KBM-7 (cell line): ENCODE data around the gene CAMK2D.

Source experiments
- DNase-seq: peaks from one replicate; pipeline ENCODE4 v3.0.0-alpha.2; 2015
- in situ Hi-C: fragments of 300-500 bp; cut with MboI; formaldehyde crosslinking; loops from 2 replicates; pipeline ENCODE4 v1.14.3; 2020; ENCODE audit warnings: low sequenced_read_pairs, low pct_unique_long_range_greater_than_20kb, mixed read lengths

CAMK2D gene

DNA sequence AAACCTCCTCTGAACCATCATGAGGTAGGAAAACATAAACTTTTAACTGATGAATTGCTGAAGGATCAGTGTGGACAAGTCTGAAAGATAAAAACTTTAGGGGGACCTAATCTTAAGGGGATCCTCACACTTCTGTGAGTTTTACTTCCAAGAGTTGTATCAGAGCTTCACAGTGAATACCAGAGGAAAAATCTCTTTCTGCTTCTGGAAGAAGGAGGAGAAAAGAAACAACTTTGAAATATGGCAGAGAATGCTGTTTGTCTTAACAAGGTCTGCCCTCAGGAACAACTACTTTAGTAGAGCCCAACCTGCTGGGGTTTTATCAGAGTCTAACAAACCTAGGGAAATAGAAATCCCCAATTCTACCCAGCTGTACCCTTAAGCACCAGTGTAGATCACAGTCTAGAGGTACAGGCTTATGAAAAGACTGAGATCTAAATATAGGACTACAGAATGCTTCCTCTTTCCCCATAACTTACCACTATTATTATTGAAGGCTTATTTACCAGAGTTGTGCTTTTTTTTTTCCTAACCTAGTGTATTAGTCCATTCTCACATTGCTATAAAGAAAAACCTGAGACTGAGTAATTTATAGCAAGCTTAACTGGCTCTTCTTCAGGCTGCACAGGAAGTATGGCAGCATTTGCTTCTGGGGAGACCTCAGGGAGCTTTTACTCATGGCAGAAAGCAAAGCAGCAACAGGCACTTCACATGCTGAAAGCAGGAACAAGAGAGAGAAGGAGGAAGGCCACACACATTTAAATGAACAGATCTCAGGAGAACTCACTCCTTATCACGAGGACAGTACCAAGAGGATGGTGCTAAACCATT is 167.9 kb downstream of the CAMK2D start:
- in situ Hi-C loops = no loop called here
- DNase-seq = no peak

DNA sequence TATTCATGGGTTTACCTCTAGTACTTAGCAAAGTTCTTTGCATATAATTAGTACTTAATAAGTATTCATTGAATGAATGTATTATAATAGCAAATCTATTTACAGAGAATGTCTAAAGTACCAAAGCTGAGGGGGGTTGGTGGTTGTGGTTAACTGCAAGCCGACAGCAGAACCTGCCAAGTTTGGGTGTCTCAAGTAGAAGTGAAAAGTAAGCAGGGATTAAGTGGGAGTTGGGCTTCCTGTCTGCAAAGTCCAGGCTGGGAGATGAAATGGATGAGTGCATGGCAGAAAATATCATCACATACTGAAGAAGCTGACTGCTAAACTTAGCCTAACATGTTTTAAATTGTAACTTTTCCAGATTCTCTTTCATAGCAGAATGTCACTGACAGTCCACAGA is 169.6 kb downstream of the CAMK2D start:
- in situ Hi-C loops = no loop called here
- DNase-seq = no peak

DNA sequence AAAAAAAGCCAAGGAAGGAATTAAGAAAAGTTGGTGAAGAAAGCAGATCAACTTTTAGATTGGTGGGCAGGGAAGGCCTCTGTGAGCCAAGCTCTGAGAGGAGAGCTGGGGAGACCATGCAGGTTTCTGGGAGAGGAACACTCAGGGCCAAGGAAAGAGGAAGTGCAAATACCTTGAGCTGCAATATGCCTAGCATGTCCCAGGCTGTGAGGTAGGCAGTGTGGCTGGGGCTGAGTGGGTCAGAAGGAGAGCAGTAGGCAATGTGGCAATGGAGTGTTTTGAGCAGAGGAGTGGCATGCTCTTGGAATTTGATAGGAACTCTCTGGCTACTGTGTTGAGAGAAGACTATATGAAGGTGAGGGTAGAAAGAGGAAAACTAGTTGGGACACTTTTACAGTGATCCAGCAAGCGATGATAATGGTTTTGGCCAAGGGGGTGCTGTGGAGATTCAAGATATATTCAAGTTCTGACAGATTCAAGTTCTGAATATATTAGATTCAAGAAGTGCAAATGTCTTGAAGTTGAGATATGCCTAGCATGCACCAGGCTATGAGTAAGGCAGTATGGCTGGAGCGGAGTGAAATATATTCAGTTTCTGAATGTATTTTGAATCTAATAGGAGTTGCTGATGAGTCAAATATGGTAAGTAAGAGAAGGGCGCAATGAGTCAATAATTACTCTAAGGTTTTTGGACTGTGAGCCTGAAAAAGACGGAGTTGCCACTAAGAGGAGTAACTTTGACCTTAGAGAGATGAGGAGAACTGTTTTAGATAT is 172.5 kb downstream of the CAMK2D start:
- peak; percentile 2 for DNase-seq
- in situ Hi-C loops = no loop called here

DNA sequence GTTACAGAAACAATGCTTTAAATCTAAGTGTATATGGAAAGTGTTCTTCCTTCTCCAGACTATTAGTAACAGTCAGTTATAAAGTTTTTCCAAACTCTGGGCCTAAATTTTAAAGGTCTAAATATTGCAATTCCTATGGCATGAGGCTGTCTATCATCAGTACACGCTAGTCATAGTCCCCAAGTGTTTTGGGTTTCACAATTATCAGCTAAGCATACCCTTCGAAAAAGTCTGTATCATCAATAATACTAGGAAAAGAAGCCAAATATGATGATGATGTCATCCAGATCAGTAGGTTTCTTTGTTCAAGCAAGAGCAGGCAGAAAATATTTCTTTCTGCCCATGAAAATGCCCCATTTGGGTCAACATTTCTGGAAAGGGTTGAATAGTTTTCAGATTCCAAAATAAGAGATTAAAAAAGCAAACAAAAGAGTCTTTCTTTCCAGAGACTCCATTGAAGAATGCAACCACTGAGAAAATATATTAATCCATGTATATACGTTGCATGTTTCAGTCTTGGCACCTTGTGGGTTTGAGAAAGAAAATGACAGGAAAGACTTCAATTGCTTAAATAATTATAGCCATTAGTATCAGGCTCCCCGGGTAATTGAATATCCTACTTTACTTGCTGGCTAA is 173.8 kb downstream of the CAMK2D start:
- in situ Hi-C loops = no loop called here
- DNase-seq = no peak

DNA sequence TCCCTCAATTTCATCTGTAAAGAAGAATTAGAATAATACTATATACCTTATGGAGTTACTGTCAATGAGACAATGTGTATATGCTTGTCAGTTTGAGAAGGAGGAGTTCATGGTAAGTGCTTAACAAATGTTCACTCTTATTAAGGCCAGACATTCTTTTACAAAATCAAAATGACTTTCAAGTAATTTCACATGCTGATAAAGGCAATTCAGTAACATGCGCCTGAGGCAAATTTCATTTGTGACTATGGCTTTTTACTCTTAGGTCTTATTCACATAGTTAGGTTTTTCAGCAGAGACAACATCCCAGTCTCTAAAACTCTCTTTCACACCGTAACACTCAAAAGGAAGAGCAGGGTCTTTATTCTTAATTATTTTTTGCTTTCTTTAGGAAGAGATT is 174.4 kb downstream of the CAMK2D start:
- in situ Hi-C loops = no loop called here
- DNase-seq = no peak

DNA sequence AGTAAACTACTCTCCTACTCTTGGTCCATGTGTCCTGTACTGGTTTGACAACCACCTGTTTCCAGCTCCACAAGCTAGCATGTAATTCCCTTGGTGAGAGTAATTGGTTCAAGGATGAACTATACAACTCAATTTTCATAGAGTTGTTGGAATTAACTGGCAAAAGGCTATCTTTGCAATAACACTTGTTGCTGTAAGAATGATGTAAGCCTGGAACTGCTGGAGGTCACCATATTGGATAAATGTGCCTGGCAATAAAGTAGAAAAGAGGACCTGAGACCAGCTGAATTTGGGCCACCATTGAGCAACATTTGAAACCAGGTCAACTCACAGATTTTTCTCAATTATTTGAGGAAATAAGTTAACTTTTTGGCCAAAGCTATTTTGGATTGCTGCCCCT is 175.5 kb downstream of the CAMK2D start:
- in situ Hi-C loops = no loop called here
- no peak for DNase-seq

DNA sequence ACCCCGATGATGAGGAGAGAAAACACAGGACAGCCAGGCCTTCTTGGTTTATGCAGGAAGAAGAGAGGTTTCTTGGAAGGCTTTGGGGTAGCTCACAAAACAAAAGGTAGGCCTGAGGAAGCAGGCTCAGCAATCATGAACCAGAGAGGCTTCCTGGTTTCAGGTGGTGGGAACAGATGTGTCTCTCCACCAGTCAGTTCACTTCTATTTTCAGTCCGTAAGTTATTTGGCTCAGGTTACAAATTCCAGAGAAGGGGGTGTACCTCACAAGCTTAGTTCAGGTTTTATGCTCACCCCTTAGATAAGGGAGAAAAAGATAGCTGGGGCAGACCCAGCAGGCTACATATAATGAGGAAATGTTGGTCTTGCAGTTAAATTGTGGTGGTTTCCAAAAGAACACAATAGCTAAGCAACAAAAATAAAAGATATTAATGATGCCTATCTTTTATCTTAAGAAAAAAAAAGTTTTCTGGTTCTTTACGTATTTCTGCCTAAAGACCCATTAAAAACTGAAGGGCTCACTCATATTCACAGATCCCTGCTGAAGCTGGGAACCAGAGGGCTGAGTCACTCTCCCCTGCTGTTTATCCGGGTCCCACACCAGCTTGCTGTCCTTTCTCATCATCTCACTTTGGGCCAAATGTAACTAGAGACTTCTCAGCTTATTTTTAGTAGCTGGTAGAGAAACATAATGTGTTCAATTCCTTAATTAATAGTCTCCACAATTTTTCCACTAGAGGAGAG is 177.0 kb downstream of the CAMK2D start:
- DNase-seq = no peak
- in situ Hi-C loops = no loop called here

DNA sequence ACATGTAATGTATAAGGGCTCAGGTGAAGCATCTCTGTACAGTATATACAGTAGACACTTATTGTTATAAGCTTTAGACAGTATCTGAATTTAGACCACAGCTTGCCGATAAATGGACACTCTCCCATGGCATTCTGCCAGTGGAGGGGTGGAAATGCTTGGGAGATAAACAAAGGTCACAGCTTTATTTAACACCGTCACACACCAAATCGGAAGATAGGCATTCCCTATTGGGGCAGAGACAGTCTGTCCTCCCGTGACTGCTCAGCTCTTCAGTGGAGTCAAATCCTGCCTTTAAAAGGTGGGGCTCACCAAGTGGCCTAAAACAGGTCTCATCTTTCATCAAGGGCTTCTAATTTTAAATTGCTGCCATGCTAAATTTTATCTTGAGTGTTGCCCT is 178.8 kb downstream of the CAMK2D start:
- DNase-seq = no peak
- in situ Hi-C loops = no loop called here

DNA sequence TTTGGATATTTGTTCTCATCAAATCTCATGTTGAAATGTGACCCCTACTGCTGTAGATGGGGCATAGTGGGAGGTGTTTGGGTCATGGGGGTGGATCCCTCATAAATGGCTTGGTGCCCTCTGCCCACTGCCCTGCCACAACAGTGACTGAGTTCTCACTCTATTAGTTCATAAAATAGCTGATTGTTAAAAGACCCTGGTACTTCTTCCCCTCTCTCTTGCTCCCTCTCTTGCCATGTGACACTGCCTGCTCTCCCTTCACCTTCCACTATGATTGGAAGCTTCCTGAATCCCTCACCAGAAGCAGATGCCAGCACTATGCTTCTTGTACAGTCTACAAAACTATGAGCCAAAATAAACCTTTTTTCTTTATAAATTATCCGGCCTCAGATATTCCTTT is 182.2 kb downstream of the CAMK2D start:
- in situ Hi-C loops = no loop called here
- no peak for DNase-seq

DNA sequence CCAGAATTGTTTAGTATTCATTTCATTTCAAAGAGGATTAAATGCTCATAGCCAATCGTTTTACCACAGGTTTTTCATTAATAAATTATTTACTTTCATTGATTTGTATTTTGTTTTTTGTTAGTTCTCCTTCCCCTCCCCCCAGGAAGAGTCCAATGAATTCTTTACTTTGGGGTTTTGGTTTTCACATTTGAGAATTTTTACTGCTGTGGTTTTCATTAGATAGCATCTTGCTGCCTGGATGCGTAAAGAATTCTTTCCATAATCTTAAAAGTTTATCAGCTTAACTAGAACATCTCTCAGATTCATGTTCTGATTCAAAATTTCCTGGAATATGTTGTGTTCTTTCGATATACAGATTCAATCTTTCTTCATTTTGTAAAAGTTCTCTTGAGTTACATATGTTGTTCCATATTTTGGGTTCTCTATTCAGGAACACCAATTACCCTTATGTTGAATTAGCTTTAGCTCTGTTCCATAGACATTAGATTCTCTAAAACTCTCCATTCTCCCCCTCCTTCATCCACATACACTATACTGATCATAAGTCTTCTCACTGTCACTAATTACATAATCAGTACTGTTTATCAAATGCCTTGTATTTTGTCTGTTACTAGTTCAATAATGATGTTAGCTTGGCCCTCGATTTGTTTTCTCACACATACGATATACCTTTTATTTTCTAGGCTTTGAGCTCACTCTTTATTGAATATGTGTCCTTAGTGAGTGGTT is 184.4 kb downstream of the CAMK2D start:
- in situ Hi-C loops = no loop called here
- DNase-seq = no peak

DNA sequence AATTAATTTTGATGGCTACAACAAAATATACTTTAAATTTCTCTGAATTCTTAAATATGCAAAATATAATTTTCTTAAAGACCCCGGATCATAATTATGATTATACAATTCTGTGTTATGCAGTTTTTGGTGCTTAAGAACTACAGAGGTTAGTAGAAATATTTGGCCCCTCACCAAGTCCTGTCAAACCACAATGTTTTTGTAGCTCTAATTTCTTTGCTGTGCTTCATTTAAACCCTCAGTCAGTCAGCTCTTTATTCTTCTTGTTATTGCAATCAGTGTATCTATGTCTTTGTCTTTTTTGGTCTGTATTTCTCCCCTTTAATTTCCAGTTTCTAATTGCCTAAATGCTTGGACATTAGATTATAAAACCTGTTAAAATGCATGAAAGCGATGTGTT is 186.1 kb downstream of the CAMK2D start:
- in situ Hi-C loops = no loop called here
- DNase-seq = no peak

DNA sequence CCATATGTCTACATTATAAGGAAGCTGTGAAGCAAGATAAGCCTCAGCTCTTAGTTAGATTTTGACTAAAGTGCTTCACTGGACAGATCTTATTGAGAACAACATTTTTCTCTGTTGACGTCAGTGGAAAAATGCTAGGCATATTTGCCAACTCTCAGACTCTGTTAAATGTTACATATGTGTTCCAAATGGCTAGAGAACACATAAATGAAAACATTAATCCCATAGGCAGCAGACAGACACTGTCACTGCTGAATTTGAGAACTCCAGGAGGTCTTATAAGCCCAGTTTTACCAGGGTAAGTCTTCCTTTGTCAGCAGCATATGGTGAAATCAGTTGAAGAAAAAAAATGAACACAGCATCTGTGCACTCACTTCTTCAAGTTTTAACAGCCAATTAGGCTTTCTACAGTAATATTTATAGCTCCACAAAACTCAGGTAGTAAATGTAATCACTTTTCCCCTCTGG is 186.9 kb downstream of the CAMK2D start:
- in situ Hi-C loops = no loop called here
- no peak for DNase-seq

DNA sequence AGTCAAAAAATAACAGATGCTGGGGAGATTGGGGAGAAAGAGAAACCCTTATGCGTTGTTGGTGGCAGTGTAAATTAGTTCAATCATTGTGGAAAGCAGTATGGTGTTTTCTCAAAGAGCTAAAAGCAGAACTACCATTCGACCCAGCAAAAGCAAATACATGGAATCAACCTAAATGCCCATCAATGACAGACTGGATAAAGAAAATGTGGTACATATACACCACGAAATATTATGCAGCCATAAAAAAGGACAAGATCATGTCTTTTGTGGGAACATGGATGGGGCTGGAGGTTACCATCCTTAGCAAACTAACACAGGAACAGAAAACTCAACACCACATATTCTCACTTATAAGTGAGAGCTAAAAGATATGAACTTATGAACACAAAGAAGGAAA is 188.9 kb downstream of the CAMK2D start:
- no peak for DNase-seq
- in situ Hi-C loops = no loop called here

DNA sequence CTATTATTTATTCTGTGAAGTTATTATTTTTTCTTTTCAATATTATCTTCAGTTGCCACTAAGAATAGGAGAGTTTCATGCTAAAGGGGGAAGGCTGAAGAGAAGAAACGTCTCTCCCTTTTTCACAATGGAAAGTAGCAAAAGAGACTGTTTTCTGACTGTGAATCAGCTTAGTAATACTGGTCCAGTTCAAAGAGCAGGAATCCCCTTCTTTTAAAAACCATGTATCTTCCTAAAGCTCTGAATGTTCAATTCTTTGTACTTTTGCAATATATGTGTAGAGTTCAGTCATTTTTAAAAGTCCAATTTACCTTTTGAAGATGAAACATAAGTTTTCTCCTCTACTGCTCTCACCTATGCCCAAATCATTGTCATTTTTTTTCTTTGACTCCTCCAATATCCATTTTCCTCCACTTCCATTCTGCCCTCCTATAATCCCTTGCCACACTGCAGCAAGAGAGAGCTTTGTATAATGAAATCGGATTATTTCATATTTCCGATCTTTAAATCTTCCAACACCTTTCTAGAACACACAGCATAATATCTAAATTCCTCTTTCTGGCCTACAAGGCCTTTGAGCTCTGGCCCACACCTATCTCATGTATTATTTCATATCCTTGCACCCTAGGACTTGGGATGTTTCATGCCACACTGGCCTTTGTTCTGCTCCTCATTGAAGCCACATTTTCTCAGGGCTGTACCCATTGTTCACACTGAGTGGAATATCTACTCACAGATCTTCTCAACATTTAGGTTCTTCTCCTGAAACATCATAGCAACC is 195.3 kb downstream of the CAMK2D start:
- in situ Hi-C loops = no loop called here
- DNase-seq = no peak

DNA sequence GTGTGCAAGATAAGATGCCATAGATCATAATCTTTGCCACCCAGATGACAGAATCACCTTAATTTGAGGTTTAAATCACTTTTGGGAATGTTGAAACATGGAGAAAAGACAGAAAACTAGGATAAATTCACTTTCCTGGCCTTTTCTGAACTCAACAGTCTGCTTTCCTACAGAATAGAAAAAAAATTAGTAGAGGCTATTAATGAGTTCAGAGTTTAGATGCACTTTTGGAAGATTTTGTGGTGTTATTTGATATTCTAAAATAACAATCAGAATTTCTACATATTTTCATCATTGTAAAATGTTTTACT is 195.9 kb downstream of the CAMK2D start:
- DNase-seq = no peak
- in situ Hi-C loops = no loop called here

DNA sequence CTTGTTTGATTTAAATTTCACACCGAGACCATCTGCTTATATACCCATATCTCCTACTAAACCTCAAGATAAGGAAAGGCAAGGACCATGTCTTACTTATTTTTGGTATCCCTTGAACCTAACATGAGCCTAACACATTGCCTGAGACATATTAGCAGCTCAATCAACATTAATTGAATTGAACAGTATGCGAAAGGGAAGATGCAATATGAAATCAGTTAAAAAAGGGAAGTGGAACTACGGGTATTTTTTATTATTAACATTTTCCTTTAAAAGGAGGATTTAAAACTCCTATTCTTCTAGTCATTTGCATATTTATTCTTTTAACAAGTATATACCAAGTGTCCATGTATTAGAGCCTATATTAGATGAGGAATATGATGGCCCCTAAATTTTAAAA is 197.0 kb downstream of the CAMK2D start:
- no peak for DNase-seq
- in situ Hi-C loops = no loop called here

DNA sequence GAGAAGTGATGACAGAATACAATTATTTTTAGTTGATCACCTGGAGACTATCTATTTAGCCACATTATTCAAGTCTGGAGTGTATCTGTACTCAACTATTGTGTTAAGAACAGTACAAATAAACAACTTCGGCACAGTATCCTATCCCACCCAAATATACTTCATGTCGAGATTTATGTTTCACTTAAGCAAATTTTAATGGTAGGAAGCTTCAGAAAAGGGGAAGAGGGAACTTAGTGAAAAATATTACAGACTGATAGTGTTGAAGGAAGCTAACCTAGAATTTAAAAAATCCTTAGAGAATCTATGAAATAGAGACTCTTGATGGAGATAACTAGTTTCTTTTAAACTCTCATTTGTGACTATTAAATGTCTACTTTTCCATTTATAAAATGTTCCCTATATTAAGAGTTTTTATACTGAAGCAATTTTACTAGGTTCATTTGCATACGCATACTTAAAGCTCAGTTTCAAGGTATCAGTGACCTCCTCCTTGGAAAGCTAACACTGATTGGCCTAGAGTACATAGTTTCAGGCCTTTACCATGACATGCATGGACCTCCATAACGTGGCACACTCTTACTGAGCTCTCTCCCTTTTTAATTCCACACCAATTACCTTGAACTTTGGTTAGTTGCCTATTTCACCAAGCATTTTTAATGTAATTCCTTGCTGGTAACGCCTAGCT is 197.7 kb downstream of the CAMK2D start:
- in situ Hi-C loops = no loop called here
- no peak for DNase-seq

DNA sequence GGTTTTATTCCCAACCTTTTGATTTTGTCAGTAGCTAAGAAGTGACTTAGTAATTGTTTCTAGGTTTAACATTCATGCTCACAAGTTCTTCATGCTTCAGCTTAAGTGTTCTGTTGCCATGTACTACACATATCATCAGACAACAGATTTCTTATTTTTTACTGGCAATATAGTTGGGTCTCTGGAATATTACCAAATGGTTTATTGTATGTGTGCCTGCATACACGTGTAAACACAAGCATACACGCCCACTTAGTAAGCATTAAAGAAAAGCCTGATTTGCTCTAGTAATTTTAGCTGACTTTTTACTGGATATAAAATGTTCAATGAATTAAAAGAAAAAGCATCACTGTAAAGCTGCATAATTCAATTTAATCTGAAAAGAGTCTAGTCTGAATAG is 199.8 kb downstream of the CAMK2D start:
- in situ Hi-C loops = no loop called here
- no peak for DNase-seq
